SK-N-MC (cell line): ENCODE results near the gene RNF115.

Experiments used
- EZH2 ChIP-seq: fragments of 200-600 bp; sonication (generic); IDR thresholded peaks from one replicate; pipeline ENCODE4 v1.6.1; 2017; ENCODE audit warnings: antibody characterized with exemption
- FOXP2 ChIP-seq: optimal IDR thresholded peaks from 2 replicates; pipeline ENCODE3; 2011; ENCODE audit warnings: mild to moderate bottlenecking, moderate library complexity; ENCODE audit not compliant: insufficient read depth; ENCODE audit errors: extremely low read length, control extremely low read depth
- POLR2AphosphoS5 ChIP-seq: IDR thresholded peaks from 2 replicates; pipeline ENCODE4 v1.6.1; 2012; ENCODE audit warnings: mild to moderate bottlenecking, low read depth, low read length, borderline replicate concordance

DNA sequence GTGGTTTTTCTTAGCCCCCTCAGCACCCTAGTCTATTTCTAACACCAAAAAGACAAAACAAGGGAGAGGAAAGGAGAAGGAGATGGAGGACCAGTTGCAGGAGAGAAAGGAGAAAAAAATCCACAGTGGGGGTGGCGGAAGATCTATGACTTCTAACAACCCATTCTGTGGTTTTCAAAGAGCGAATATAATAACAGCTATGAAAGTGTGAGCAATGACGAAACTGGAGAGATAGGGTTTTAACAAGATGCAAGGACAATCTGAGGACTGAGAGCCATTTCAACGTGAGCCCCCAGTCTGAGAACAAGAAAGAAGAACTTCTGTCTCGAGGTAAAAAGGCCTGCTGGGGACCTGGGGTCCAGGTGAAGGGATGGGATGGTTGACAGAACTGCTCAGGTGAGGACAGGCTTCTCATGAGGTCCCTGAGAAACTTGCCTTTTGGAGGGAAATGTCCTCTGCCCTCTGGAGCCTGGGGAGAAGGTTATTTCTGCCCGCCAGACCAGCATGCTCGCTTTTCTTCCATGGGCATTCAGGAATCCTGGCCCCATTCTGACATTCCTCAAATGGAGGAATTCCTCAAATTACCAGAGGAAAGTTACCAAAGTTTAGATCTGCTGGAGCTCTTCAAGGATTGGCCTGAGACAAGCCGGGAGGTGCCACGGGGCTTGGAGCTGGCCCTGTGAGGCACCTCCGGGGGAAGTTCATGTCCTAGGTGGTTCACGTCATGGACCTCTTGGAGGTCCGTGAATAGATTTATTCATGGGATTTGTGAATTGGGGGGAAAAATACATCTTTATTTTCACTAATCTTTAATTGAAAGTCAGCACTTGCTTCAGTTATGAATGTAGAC lies 104.4 kb downstream of the RNF115 start, which contains the start of gene CD160:
- TF ChIP-seq EZH2 (no peak), POLR2AphosphoS5 (no peak), FOXP2 (no peak)
